Motor neuron (in vitro differentiated cells): ENCODE measurements around the gene TAGLN. TPM values are rescaled to one million over a fixed set of nuclear protein-coding genes. Genes with fewer than 3 reads are reported as not detected.
"Not testable (repeated sequence)": the region's sequence is repeated elsewhere in the genome, so short reads cannot be mapped to it uniquely, and the experiment has no call there.

ENCODE experiments used
- ATAC-seq, 8 experiments: fragments of 200-7000 bp; cut with Tn5 transposase; replicated peaks in 6 of 8; 2 replicates each; pipeline ENCODE4 v1.8.0; 2021; ENCODE audit warnings: mild to moderate bottlenecking in 8 of 8, moderate library complexity in 8 of 8
- H3K27ac ChIP-seq, 2 donors: fragments of 250-450 bp; sonication (Bioruptor Pico); 2 replicates each; pipeline ENCODE4 v1.9.0; 2021; ENCODE audit warnings: antibody characterized with exemption in 2 of 2, mild to moderate bottlenecking in 2 of 2, moderate library complexity in 1 of 2
- H3K4me1 ChIP-seq, 2 donors: fragments of 250-450 bp; sonication (Bioruptor Pico); replicated peaks in 1 of 2; 2 replicates each; pipeline ENCODE4 v1.6.1; 2021; ENCODE audit warnings: antibody characterized with exemption in 2 of 2, mild to moderate bottlenecking in 2 of 2, moderate library complexity in 1 of 2
- H3K4me3 ChIP-seq, 5 donors: fragments of 250-450 bp; sonication (Bioruptor Pico); 2 replicates each; pipeline ENCODE4 v1.9.0; 2021; ENCODE audit warnings: antibody characterized with exemption in 5 of 5, mild to moderate bottlenecking in 5 of 5, moderate library complexity in 4 of 5
- WGBS, 10 experiments: fragments of 450-650 bp; shearing (Covaris generic); methylation state at CpG; one replicate each; pipeline ENCODE4 v1.0.0; 2022; 5-methylcytosine and 5-hydroxymethylcytosine counted together
- in situ Hi-C, 9 experiments: fragments of 400-800 bp; cut with MboI; loops; one replicate each; pipeline ENCODE4 v1.15.0; 2021; ENCODE audit warnings: low sequenced_read_pairs in 9 of 9, low pct_unique_long_range_greater_than_20kb in 2 of 9; ENCODE audit not compliant: unreplicated experiment in 9 of 9
- total RNA-seq, 8 experiments: library from RNA; unstranded; fragments of 300-600 nt; gene quantifications; 2 replicates each; pipeline versions ENCODE4 v1.2.3 to v1.2.4, GENCODE V29; 2022

TAGLN gene
- total RNA-seq, 8 experiments from 2014 or later: 1.5 to 622 (median 4.9) TPM

DNA sequence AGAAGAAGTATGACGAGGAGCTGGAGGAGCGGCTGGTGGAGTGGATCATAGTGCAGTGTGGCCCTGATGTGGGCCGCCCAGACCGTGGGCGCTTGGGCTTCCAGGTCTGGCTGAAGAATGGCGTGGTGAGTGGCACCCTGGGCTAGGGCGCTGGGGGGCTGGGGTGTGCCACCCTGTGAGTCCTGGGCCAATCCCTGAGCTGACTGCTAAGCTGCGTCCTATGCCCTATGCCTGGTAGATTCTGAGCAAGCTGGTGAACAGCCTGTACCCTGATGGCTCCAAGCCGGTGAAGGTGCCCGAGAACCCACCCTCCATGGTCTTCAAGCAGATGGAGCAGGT is 3.9 kb downstream of the TAGLN start:
- no peak overlapping the region for H3K27ac ChIP-seq
- no peak overlapping the region for H3K4me3 ChIP-seq
- peaks cover 3 to 4% of the 10 kb centered on the region in 2 donors for H3K4me1 ChIP-seq
- WGBS, 10 experiments: 95 to 100% (median 100%) methylated on average over 1 to 5 of the region's 10 CpGs; no CpG with 5 or more reads in 4 of the 10 experiments
- ATAC-seq: no peak
- in situ Hi-C loops: no loop called here

DNA sequence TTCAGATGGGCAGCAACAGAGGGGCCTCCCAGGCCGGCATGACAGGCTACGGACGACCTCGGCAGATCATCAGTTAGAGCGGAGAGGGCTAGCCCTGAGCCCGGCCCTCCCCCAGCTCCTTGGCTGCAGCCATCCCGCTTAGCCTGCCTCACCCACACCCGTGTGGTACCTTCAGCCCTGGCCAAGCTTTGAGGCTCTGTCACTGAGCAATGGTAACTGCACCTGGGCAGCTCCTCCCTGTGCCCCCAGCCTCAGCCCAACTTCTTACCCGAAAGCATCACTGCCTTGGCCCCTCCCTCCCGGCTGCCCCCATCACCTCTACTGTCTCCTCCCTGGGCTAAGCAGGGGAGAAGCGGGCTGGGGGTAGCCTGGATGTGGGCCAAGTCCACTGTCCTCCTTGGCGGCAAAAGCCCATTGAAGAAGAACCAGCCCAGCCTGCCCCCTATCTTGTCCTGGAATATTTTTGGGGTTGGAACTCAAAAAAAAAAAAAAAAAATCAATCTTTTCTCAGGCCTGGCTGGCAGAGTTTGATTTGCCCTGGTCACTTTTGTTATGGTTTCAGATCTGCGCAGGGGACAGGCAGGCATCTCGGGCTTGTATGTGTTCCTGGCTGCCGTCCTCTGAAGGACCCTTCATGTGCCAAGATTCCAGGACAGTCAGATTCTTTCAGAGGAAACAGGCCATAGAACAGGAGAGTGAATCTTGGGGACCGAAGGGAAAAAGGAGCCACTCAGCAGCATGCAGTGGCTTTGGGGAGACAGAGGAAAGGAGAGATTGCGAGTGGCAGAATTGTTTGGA is 5.3 kb downstream of the TAGLN start:
- H3K4me3 ChIP-seq: no peak overlapping the region
- ATAC-seq: no peak
- H3K27ac ChIP-seq: no peak overlapping the region
- WGBS, 10 experiments: 70 to 100% (median 83%) methylated on average over 1 to 5 of the region's 17 CpGs; no CpG with 5 or more reads in 1 of the 10 experiments
- no peaks in the 10 kb centered on the region for H3K4me1 ChIP-seq
- in situ Hi-C loops: no loop called here

DNA sequence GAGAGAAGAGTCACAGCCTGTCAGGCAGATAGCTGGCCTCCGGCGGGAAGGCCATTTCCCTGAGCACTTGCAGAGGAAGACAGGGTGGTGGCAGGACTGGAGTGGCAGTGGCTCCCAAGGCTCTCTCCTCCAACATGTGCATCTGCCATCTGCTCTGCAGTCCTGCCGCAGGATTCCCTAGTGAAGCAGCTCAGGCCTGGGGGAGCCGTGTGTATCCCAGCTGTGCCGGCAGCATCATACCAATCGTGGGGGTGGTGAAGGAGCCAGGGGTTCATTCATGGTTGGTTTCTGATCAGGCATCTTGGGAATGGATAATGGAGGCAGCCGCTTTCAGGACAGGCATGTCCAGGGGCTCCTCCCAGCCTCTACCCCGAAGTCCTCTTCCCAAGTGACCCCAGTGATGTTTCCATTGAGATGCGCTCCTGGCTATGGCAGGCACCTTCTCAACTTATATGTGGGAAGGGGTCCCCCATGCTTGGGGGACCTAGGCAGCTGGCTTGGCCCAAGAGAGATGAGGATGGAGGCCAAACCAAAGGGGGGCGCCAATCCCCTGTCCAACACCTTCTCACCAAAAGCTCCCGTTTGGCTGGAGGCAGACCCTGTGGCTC is 6.1 kb downstream of the TAGLN start:
- no peak for ATAC-seq
- WGBS, 10 experiments: 79 to 100% (median 91%) methylated on average over 1 to 3 of the region's 11 CpGs; no CpG with 5 or more reads in 2 of the 10 experiments
- Histone ChIP-seq H3K4me3 (no peak overlapping the region), H3K4me1 (no peaks in the 10 kb centered on the region), H3K27ac (no peak overlapping the region)
- in situ Hi-C loops: no loop called here

DNA sequence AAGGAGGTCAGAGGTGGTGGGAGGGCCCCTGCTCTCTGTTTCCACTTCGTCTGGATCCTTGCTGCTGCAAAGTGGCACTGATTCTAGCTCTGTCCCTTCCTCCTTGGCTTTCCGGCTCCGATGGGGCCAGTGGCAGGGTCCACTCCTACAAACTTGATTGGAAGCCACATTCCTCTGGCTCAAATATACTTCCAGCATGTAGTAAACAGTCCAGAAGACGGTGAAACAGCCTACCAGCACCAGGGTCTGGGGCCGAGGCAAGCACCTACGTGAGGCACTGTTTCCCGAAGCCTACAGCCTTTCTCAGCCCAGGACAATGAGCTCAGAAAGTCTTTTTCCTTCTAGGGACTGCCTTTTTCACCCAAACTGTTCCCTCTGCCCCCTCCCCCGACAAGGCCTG is 6.9 kb downstream of the TAGLN start:
- H3K4me1 ChIP-seq, in situ Hi-C loops, H3K4me3 ChIP-seq, ATAC-seq, H3K27ac ChIP-seq: not testable (repeated sequence)
- WGBS, 10 experiments: no CpG with 5 or more reads among the region's 8 CpGs

DNA sequence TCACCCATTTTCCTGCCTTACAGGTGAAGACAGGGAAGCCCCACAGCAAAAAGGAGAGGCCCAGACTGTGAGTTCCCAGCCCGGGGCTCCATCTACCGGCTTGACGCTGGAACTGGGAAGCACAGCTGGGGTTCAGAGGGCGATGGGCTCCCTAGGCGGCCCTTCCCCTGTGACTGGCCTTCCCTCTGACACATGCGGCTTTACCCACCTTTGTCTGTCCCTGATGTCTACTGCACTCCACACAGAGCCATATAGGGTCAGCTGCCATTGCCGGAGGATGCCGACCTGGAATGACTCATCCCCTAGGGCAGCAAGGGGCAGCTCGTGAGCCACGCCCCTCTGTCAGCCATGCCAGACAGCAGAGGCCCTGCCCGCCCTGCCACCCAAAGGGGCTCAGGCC is 7.7 kb downstream of the TAGLN start:
- H3K4me3 ChIP-seq, H3K4me1 ChIP-seq, H3K27ac ChIP-seq, in situ Hi-C loops: not testable (repeated sequence)
- WGBS, 10 experiments: no CpG with 5 or more reads among the region's 11 CpGs
- ATAC-seq: peak in 5 of 8 experiments; percentile 51 to 65 (median 52)

DNA sequence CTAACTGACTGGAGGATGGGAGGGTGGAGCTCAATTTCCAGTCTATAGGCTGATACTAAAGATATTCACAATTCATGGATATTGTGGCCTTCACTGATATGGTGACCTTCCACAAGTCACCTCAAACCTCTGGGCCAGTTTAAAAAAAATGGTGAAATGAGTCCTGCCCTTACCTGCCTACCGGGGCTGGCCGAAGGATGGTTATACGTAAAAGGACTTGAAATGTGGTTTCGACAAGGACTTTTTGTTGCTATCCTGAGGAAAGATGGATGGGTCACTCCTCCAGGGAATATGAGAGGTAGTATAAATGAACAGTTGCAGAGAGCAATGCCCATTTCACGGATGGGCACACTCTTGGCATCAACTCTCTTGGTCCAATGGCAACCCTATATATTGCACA is 8.3 kb downstream of the TAGLN start:
- H3K4me3 ChIP-seq, in situ Hi-C loops, H3K4me1 ChIP-seq, ATAC-seq, H3K27ac ChIP-seq: not testable (repeated sequence)
- 90% methylated on average over 2 of the region's 5 CpGs; no CpG with 5 or more reads in 9 of the 10 experiments for WGBS, 10 experiments

DNA sequence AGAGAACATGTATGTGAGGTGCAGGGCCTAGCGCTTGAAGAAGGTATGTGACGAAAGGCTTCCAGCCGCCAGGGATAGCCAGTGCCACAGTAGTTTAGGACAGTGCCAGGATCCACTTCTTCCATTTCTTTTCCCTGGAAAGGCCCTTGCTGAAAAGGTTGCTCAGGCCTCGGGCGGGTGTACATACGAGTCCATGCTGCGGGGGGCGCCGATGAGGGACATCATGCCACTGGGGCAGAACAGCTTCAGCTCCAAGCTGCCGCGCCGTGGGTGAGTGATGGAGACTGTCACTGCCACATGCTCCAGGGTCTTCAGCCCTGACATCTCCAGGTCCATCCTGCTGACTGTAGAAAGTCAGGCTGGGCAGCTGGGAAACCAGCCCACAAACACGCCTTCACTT is 9.5 kb downstream of the TAGLN start:
- in situ Hi-C loops, H3K27ac ChIP-seq, H3K4me1 ChIP-seq, ATAC-seq, H3K4me3 ChIP-seq: not testable (repeated sequence)
- WGBS, 10 experiments: no CpG with 5 or more reads among the region's 13 CpGs

DNA sequence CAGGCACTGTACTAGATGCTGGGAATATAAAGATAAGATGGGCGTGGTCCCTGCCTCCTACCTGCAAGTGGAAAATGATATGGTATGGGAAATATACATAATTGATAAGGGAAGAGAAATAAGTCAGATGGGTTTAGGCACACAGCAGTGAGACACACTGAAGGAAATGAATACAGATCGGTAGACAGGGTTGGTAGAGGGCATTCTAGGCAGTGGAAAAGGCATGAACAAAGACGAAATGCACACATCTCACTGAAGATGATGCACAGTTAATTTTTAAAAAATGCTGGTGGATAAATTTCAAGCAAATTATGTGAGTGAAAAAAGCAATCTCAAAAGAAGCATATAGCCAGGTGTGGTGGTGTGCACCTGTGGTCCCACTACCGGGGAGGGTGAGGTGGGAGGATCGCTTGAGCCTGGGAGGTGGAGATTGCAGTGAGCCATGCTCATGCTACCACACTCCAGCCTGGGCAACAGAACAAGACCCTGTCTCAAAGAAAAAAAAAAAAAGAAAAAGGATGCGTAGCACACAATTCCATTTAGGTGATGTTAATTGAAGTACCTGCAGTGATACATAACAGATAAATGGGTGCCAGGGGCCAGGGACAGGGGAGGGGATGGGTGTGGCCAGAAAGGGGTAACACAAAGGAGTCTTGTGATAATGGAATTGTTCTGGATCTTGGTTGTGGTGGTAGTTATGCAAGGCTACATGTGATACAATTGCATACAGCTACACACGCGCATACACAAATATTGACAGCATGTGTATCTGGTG is 10.4 kb downstream of the TAGLN start:
- H3K4me3 ChIP-seq, H3K27ac ChIP-seq, in situ Hi-C loops, H3K4me1 ChIP-seq: not testable (repeated sequence)
- peak in 3 of 8 experiments; percentile 68 to 83 (median 79) for ATAC-seq
- 66 to 100% (median 89%) methylated on average over 1 to 7 of the region's 8 CpGs for WGBS, 10 experiments

DNA sequence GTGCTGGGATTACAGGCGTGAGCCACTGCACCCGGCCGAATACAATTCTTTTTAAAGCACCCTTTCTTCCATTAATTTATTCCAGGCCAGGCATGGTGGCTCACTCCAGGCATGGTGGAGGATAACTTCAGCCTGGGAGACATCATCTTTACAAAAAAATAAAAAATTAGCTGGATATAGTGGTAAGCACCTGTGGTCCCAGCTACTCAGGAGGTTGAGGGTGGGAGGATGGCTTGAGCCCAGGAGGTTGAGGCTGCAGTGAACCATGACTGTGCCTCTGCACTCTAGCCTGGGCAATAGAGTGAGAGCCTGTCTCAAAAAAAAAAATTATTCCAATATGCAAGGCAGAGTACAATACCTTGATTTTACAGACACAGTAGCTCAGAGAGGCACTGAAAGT is 11.4 kb downstream of the TAGLN start:
- Histone ChIP-seq H3K4me1 (no peaks in the 10 kb centered on the region), H3K27ac (no peak overlapping the region), H3K4me3 (no peak overlapping the region)
- in situ Hi-C loops: no loop called here
- ATAC-seq: no peak
- WGBS, 10 experiments: 89 to 100% methylated on average over 2 to 3 of the region's 3 CpGs; no CpG with 5 or more reads in 8 of the 10 experiments

DNA sequence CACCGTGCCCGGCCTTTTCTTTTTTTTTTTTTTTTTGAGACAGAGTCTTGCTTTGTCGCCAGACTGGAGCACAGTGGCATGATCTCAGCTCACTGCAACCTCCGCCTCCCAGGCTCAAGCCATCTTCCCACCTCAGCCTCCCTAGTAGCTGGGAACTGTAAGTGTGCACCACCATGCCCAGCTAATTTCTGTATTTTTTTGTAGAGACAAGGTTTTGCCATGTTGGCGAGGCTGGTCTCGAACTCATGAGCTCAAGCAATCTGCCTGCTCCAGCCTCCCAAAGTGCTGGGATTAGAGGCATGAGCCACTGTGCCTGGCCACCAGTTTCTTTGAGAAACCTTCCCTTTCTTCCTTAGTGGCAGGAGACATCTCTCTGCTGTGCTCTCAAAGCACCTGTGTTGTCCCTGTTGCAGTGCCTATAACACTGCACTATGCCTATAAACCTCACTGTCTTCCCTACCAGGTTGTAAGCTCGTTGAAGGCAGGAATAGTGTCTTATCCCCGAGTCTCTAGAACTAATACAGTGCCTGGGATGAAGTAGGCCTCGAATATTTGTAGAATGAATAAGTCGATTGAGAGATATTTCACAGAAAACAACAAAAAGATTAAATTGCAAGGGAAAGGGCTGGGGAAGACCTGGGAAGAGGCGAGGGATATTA is 13.7 kb downstream of the TAGLN start:
- H3K4me3 ChIP-seq: no peak overlapping the region
- H3K4me1 ChIP-seq: no peaks in the 10 kb centered on the region
- 82 to 100% (median 96%) methylated on average over 2 to 9 of the region's 11 CpGs for WGBS, 10 experiments
- no peak overlapping the region for H3K27ac ChIP-seq
- ATAC-seq: no peak
- in situ Hi-C loops: no loop called here

DNA sequence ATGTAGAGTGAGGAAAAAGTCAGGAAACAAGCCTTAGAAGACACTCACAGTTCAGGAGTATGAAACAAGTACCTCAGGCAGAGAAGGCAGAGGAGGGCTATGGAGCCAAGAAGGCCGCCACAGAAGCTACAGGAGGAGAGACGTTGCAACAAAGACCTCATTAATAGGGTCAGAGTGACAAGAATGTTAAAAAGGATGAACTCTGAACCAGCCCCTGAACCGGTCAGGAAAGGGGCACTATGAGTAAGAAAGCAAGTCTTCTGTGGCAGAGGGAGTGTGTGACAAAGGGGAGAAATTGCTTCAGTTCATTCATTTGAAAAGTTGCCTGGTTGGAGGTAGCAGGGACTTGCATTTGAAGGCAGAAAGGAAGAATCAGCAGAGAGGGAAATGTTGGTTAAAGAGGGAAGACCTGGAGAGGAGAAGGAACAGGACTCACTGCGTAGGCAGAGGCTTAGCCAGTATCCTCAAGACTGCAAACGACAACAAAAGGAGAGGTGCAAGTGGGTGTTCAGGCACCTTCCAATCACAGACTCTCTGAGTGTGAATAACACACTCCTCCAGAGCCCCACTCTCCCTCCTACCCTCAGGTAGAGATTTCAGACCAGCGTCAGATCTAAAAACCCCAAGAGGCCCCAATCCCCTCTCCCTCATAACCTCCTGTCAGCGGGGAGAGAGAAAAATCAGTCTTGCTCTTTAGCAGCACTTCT is 15.4 kb downstream of the TAGLN start:
- Histone ChIP-seq H3K4me3 (no peak overlapping the region), H3K27ac (no peak overlapping the region), H3K4me1 (no peaks in the 10 kb centered on the region)
- WGBS, 10 experiments: 22 to 94% (median 52%) methylated on average over 2 to 6 of the region's 7 CpGs; no CpG with 5 or more reads in 1 of the 10 experiments
- ATAC-seq: no peak
- in situ Hi-C loops: no loop called here

DNA sequence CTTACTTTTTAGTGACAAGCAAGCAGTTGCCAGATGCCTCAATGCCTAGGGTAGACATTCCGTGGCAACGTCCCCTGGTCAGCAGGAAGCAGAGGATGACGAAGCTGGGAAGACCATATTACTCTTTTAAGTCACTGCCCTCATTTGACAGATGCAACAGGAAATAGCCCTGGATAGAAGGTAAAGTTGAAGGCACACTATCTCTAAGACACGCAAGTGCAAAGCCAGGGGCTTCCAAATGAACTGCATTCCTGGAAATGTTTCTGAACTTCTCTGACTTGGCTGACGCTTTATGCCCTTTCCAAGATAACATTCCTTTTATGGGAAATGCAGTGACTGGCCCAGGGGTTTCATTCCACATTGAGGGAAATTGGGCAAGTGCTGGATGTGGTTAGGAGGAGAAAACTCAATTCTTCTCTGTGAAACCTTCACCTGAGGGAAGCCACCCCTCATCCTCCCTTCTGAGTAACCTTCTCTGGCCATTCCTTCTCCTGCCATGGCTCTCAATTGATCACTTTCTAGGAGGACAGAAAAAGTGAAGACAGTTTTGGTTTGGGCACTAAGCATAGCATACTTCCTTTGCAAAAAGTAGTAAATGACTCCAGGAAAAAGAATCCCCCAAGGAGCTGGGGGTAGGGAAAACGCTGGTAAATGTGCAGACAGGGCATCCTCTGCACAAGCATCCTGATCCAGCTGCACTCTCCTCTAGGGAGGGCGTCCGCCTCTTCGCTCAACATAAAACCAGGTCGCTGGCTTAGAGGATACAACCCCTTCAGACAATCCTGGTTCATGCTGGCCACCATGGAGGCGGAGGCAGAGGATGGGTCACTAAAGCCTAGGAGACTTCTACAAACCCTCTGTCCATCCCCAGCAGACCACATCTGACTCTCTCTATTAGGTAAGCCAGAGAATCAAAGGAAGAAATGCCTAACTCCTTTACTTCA is 18.2 kb downstream of the TAGLN start:
- ATAC-seq: no peak
- in situ Hi-C loops: no loop called here
- 67 to 100% (median 95%) methylated on average over 1 to 6 of the region's 11 CpGs; no CpG with 5 or more reads in 2 of the 10 experiments for WGBS, 10 experiments
- Histone ChIP-seq H3K27ac (no peak overlapping the region), H3K4me1 (no peaks in the 10 kb centered on the region), H3K4me3 (no peak overlapping the region)
